Activated CD4-positive, alpha-beta T cell treated with anti-CD3 and anti-CD28 coated beads, Interleukin-2, amount 50 U/mL, for 1 hour (primary cell): ENCODE measurements around the gene FAM76B.

ENCODE experiments used
- DNase-seq: peaks from one replicate; pipeline ENCODE4 v3.0.0-alpha.2; 2020

Gene FAM76B

GRCh38 chr11:95791709-95792033, 2.1 kb upstream of the FAM76B start:
- no peak for DNase-seq

DNA sequence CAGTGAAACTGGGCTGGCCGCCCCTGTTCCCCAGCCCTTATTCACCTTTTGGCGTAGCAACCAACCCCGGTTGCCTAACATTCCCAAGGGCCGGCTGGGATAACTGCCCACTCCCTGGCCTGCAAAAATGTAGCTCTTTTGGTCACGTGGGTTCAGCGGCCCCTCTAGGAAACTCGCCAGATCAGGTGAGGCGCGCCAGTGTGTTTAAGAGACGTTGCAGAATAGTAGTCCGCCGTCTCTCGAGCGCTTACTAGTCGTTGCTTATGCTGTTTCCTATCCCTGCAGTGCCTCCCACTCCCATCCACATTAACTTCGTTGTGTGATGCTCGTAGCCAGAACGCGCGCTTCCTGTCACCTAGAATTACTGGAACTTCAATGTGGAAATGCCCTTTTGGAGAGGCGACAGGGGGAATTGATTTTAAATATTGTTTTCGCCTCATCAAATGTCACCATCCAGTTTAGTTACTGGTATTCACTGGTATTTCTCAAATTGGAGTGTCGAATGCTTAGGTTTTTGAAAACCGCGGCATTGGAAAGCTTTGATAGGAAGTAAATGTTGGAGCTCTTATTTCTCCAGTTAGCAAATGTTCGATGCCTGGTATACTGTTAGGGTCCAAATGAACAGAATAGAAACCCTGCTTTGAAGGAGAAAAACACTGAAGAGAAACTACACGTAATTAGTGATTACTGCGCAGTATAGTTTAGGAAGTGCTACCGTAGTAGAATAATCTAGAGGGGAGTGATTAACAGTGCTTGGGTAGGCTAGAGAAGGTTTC, 1.5 kb upstream of the FAM76B start:
- DNase-seq: peak; percentile 39

DNA sequence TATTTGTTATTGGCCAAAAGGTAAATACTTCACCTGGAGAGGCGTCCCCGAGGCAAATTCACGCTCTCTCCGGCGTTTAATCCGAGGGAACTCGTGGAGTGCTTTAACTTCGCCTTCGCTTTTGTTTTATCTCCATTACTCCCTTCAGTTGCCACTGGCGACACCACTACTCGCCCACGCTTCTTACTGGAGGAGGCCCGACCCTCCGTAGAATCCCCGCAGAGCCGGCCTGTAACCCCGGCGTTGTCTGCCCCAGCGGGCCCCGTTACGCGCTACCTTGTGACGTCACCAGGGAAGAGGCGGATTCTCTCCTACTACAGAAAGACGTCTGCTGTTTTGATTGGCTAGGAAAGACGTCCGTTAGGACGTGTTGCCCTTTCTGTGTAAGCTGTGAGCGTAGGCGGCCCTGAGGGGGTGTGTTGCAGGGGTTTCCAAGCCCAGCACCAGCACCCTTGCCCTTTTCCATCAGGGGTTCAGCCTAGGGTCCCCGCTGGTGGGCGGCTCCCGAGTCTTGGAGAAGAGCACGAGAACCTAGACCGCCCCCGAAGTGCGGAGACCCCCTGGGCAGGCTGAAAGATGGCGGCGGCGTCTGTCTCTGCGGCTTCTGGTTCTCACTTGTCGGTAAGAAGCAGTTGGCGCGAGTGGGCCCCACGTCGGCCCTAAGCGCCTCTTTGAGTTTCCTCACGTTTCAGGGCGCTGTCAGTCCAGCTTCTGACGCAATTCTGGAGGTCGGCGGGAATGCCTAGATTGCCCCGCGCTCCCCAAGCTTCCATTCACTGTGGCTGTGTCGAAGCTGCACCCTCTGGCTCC, 746 bp upstream of the FAM76B start, which contains the start of gene CEP57:
Gene CEP57 (plus strand): TSS at position 376 of the 810 bp plus-strand sequence. CDS start 201 bp downstream, at position 577.
- peak; percentile 91 for DNase-seq

DNA sequence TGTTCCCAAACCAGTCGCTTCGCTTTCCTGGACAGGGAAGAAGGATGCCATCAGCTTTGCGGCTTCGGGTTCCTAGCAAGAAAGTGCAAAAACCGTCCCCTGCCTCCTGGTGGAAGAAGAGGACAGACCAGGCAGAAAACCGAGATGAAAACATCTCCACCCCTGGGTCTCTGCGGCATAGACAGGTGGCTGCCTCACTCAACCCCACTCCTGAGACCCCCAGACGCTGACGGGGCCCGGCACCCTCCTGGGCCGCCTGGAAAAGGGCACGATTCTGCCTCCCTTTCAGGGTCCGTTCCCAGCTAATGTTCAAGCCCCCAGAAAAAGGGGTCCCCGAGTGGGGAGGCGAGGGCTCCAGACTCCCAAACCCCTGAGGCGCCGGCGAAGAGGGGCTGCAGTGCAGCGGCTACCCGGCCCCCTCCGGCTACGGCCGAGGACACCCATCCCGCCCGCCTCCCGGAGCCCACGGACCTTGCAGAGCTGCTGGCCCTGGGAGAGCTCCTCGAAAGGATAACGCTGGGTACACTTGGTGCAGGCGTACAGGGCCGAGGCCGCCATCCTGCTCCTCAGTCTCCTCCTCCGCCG, 569 bp downstream of the FAM76B start:
- peak; percentile 31 for DNase-seq

DNA sequence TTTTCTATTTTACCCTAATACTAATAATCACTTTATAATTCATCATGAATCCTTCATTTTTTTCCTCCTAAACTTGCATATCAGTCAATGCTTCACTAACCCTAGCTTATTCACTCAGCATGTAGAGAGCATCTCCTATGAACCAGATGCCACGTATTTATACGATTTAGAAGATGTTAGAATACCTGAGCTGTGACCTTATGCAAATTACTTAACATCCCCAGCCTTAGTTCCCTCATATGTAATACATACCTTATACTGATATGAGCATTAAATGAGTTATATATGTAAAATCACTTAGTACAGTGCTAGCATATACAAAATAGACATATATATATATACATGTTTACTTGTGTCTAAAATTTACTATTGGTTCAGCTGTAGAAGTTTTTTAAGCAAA, 9.0 kb downstream of the FAM76B start:
- no peak for DNase-seq

- DNase-seq: no peak
Observed at GRCh38 chr11:95778699-95779098, 10.9 kb downstream of the FAM76B start.

DNA sequence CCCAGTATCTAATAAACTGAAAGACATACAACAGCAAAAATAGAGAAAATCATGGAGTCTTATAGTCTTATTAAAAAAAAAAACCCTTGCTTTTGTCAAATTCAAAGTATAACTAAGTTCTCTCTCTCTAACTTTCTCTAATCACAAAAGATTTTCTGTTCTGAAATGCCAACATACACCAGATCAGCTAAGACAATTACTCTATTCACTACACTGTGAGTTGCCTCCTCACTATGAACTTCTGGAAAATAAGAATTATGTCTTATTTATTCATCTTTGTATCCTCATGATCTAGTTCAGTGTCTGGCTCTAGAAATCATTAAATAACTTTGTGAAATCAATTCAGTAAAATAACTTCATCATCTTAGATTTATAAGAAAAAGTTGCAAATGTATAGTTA, 12.7 kb downstream of the FAM76B start:
- no peak for DNase-seq

- DNase-seq: no peak
Observed at GRCh38 chr11:95768521-95768920, 21.1 kb downstream of the FAM76B start.

DNA sequence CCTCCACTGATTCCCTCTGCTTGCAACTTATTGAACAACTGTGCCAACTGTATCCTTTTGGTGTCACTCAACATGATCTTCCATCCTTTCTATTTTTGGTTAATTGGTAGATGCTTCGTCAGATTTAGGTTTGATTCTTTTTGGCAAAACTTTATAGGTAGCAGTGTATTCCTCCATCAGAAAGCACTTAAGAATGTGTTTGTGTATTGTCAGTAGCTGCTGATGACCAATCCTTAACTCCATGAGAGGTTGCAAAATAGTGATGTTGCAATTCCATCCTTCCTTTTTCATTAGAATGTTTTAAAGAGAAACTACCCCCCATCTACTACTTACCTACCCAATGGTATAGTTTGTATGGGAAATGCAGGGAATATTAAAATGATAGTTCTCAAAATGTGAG, 22.1 kb downstream of the FAM76B start:
- no peak for DNase-seq

GRCh38 chr11:95766701-95767100, 22.9 kb downstream of the FAM76B start:
- no peak for DNase-seq

GRCh38 chr11:95764267-95764898, 25.2 kb downstream of the FAM76B start:
- no peak for DNase-seq

DNA sequence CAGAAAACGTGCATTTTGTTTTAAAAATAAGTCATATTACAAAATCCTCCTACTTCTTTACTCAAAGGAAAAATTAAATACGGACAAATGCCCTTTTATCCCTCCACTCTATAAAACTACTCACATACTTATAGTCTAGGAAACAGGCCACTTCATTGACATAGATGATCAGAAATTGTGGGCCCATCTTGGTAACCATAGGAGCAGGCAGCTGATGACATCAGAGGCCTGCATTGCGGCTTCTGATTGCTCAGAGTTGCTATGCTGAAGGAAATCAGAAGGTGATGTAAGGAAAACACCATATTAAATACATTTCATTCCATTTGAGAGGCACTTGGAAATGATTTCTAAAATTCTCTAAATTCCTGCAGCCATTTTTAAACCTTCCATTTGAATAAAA, 27.0 kb downstream of the FAM76B start:
- no peak for DNase-seq

- no peak for DNase-seq
Observed at GRCh38 chr11:95760941-95761340, 28.6 kb downstream of the FAM76B start.

DNA sequence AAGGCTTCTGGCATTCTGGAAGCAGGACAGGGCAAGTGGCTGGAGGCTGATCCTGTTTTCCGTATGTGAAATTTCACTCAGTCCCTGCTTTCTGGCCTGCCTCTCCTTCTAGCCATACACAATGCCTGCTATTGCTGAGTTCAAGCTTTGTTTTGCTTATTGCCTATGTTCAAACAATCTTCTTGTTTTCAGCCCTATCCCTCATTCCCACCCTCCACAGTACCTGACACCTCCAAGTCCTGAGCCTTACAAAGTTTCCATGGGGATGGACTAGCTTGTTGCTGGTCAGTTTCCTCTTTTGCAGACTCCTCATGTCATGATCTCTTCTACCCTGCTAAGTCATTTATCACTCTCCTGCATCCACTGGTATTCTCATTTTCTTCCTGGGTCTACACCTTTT, 38.1 kb downstream of the FAM76B start:
- DNase-seq: no peak

DNA sequence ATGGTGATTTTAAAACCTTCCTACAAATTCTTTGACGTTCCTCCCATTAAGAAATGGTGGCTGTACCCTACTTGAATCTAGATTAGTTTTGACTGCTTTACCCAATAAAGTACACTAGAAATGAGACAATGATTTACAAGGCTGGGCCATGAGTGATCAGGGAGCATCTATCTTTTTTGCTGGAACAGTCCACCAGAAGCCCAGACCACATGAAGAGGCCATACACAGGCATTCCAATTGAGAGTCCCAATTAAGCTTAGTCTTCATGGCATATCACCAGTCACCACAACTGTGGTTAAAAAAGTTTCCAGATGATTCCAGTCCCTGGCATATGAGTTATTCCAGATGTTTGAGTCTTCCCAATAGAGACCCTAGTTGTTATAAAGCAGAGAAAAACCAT, 39.5 kb downstream of the FAM76B start:
- DNase-seq: no peak

DNA sequence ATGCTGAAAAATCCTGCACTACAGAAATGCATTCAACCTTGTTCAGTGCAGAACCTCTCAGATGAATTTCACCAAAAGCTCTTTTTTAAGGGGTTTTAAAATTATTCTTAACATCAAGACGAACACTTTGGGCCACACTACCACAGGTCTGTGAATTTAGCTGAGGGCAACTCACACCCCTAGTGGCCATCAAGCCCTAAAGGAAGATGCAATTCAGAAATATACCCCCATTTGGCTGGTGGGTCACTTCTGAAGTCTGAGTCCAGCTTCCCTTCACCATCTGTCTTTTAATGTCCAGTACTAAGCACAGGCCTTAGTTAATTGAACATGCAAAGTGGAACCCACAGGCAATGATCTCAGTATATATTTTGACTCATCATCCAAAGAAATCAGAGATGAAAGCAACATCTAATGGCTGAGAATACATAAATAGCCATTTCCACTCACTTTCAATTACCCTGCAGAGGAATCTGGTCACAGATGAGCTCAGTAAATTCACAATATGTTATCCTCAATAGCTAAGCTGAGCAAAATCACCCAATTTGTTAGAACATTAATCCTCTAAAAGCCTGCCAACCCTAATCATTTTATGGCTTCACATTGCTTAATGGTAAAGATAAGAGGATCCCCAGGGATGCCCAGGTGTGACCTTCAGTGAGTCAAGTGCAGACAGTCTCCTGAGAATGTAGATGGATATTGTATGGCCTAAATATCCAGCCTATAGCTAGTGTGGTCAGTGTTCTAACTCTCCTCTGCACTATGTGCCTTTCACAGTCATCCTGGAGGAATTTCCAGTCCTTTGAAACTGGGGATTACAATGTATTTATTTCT, 50.3 kb downstream of the FAM76B start:
- DNase-seq: no peak

- DNase-seq: no peak
Observed at GRCh38 chr11:95736809-95737208, 52.8 kb downstream of the FAM76B start.

DNA sequence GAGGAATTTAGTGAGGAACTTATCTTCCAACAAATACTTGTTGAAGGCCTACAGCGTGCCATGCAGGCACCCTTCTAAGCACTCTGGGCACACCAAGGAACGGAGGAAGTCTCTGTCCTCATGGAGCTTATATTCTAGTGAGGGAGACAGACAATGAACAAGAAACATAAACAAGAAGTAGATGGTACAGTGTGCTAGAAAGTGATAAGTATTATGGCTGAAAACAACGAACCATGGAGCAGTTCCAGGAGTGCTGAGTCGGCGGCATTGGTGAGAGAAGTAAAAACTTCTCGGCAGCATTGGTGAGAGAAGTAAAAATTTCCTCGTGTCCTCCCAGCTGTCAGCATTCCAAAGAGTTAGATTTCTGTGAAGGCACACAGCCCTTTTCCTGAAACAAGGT, 53.2 kb downstream of the FAM76B start:
- no peak for DNase-seq

DNA sequence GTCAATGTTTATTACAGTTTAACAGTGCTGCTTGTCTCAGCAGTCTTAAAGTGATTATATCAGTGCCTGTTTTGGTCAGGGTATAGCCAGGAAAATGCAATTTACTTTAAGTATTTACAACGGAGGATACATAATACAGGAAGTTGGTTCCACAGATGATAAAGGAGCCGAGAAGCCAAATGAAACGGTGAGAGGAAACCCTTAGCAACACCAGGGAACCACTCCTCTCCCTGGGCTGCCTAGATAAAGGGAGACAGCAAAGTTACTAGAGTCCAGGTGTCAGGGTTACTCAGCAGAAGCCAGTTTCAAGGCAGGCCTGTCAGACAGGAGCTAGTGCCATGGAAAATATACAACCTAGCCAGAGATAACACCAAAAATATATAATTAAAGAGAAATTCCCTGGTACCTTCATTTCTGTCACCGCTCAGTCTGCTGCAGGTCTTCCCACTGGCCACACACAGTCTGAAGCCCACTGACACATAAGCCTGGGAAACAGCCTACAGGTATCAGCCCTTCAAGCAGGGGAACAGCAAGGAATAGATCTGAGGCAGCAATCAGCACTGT, 55.5 kb downstream of the FAM76B start:
- DNase-seq: no peak

- DNase-seq: no peak
Observed at GRCh38 chr11:95732930-95733602, 56.5 kb downstream of the FAM76B start.

- DNase-seq: no peak
Observed at GRCh38 chr11:95729462-95729861, 60.1 kb downstream of the FAM76B start.

GRCh38 chr11:95728790-95729189, 60.8 kb downstream of the FAM76B start:
- DNase-seq: no peak
